GM12874 (cell line): ENCODE results near the gene COL27A1.

Source experiments
- TF ChIP-seq, protein P1 (sequence below): IDR thresholded peaks from 2 replicates; pipeline ENCODE4 v1.5.1; 2011; ENCODE audit warnings: low read depth, mild to moderate bottlenecking, control low read depth, low read length, moderate library complexity; ENCODE audit not compliant: insufficient read depth

Gene COL27A1

DNA sequence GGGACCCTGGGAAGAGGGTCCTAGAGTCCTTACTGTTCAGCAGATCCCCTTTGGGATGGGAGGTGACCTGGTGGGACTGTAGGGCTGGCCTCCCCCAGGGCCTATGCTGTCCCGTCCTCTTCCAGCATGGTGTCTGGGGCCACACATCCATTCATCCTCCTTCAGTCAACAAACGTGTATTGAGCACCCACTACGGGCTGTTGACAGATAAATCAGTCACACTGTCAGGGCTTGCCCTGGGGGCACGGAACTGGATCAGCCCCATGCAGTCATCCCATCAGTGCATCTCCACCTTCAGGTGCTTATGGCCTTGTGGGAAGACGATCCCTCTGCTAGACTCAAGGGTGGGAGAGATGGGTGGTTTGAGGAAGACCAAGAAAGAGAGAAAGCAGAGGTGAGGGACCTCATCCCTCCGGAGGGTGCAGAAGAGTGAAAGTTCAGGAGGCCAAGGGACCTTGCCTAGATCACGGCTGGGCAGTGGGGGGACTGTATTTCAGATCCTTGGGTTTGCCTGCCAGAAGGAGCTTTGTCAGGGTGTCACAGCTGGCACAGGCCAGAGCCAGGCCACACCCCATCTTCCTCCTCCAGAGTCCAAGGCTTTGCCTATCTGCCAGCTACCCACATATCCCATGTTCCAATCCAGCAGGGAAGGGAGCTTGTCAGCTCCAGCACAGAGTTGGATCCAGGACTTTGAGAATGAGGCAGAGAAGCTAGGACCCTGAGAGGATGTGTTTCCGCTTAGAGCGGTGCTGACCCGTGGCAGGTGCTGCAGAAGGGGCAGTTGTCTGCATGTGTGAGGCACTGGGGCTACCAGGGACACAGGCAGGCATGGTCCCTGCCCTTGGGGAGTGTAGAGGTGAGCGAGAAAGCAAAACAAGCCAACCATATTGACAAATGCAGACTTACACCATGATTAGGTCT is 30.5 kb downstream of the COL27A1 start:
- TF ChIP-seq, protein P1, sequence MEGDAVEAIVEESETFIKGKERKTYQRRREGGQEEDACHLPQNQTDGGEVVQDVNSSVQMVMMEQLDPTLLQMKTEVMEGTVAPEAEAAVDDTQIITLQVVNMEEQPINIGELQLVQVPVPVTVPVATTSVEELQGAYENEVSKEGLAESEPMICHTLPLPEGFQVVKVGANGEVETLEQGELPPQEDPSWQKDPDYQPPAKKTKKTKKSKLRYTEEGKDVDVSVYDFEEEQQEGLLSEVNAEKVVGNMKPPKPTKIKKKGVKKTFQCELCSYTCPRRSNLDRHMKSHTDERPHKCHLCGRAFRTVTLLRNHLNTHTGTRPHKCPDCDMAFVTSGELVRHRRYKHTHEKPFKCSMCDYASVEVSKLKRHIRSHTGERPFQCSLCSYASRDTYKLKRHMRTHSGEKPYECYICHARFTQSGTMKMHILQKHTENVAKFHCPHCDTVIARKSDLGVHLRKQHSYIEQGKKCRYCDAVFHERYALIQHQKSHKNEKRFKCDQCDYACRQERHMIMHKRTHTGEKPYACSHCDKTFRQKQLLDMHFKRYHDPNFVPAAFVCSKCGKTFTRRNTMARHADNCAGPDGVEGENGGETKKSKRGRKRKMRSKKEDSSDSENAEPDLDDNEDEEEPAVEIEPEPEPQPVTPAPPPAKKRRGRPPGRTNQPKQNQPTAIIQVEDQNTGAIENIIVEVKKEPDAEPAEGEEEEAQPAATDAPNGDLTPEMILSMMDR = no peak

DNA sequence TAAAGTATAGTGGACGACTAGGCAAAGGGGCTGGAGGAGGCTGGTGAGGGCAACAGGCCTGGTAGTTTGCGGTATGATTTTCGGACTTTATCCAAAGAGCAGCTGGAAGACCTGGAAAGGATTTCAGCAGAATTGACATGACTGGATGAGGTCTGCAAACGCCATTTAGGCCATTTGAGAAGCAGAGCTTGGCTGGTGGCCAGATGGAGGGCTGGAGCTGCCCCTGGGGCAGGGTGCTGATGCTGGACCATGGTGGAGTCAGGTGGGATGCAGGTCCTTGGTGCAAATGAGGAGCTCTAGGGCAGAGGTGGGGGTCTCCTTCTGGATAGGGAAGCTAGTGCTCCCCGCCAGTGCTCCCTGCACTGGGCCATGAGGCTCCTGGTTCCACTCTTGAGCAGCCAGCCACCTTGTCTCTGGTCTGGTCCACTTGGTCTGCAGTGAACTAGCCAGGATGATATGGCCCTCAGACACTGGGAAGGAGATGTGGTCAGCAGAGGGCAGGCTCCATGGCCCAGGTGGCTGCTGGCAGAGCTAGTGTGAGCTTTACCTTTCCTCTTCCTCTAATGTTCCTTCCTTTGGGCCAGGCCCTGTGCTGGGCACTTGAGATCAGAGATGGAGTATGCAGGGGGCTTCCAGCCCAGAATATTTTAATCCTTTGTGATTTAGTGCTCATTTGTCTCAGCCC is 31.4 kb downstream of the COL27A1 start:
- TF ChIP-seq, protein P1 = no peak

DNA sequence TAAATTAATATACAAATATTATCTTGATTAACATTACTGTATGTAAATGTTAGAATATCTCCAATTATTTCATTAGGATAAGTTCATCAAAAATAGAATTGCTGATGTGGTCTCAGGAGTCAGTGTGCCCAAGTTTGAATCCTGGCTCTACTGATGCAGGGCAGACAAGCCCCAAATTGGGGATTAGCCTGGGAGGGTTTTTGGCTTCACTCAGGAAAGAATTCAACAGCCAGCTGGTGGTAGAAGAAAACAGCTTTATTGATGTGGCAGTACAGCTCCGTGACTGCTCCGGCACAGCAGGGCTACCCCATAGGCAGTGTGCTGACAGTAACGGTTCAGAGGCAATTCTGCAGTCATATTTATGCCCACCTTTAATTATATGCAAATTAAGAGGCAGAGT is 32.5 kb downstream of the COL27A1 start:
- TF ChIP-seq, protein P1 = no peak

DNA sequence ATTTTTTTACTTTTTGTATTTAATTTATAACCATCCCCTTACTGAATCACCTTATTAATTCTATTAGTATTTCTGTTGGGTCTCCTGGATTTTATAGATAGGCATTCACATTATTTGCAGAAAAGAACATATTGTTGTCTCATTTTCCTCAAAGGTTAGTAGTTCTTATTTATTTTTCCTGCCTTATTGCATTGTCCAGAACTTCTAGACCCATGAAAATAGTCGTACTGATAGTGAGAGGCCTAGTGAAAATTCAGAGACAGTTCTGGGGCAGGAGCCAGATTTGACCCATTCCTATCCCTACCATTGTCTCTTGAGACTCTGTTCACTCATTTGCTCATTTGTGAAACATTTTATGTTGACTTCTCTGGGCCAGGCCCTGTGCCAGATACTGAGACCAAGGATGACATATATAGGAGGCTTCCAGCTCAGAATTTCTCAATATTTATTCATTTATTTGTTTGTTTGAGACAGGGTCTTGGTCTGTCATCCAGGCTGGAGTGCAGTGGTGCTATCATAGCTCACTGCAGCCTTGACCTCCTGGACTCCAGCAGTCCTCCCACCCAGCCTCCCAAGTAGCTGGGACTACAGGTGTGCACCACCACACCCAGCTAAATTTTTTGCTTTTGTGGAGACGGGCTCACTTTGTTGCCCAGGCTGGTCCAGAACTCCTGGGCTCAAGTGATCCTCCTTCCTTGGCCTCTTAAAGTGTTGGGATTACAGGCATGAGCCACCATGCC is 34.7 kb downstream of the COL27A1 start:
- TF ChIP-seq, protein P1 = no peak

DNA sequence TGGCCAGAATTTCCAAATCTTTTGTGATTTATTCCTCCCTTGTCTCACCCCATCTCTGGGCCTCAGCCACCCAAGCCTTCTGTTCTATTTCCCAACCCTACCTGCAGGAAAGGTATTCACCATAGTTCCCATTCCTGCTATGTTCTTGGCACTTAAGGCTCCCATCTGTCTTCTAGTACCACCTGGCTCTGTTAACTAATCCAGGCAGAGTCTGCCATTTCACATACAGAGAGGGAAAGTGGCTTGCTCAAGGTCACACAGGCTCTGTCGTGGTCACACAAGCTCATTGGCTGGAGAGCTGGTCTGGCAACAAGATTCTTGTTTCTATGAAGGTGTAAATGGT is 35.2 kb downstream of the COL27A1 start:
- TF ChIP-seq, protein P1 = no peak

DNA sequence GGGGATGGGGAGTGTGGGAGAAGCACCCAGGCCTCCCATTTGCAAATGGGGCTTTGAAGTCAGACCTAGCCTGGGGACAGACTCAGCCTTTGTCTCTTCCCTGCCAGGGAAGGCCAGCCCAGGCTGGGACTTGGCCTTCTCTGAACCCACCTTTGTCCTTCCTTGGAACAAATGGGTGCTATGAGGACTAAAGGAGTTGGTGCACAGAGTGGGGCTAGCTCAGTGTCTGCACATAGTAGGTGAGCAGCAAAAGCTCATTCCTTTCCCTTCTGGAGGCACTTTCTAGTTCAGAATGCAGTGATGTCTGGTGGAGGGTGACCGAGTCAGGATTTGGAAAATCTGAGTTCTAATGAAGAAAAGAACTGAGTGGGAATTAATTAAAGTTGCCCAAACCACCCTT is 37.2 kb downstream of the COL27A1 start:
- TF ChIP-seq, protein P1 = no peak

DNA sequence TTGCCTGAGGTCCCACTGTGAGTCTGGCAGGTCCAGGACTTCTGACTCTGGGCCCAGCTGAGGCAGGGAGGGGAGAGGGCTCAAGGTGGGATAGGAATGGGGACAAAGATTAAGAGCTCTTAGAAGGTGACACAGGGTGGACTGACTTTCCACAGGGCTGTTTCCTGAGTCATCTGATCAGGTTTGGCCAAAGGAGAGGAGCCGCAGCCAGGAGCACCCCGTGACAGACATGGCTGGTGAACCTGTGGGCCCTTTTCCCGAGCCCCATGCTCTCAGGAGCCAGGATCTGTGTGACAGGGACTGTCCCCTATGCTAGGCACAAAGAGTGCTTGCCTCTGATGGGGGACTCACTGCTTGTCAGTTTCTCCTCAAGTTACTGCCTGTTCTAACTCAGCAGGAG is 37.8 kb downstream of the COL27A1 start:
- TF ChIP-seq, protein P1 = no peak
